H1 (cell line): Measurements from ENCODE around the gene VEZT. TPM values are rescaled to one million over a fixed set of nuclear protein-coding genes. Genes with fewer than 3 reads are reported as not detected.
A peak's percentile ranks its signal among the peaks of the same experiment; 100 is the strongest.

ENCODE experiments used
- CTCF ChIA-PET: fragments of 300-600 bp; sonication (Branson Sonifier 250); formaldehyde crosslinking; loops from one replicate; lab custom pipeline; 2021; ENCODE audit not compliant: partially characterized antibody; lab: Charles Lee
- POLR2A ChIA-PET: fragments of 300-600 bp; sonication (Branson Sonifier 250); formaldehyde crosslinking; loops from one replicate; lab custom pipeline; 2021; ENCODE audit warnings: inconsistent platforms; ENCODE audit not compliant: partially characterized antibody; lab: Charles Lee
- DNase-seq, 2 experiments: peaks; one replicate each; pipeline versions ENCODE4 v3.0.0 to v3.0.0-alpha.2; 2010 to 2022; ENCODE audit warnings: low spot score in 2 of 2, low read depth in 1 of 2, mixed read lengths in 1 of 2
- FAIRE-seq: peaks from 2 replicates; lab custom pipeline; 2011; peaks lifted over from hg19 to GRCh38; lab: Jason Lieb, UNC
- H2AFZ ChIP-seq: 2 replicates; pipeline ENCODE4 v1.8.1; 2012; ENCODE audit warnings: low read length, inconsistent platforms
- H2AK5ac ChIP-seq: 2 replicates; pipeline ENCODE4 v1.6.1; 2013; ENCODE audit warnings: low read depth, low read length
- H2BK120ac ChIP-seq: replicated peaks from 2 replicates; pipeline ENCODE3; 2013; ENCODE audit warnings: low read depth, low read length, inconsistent platforms
- H2BK12ac ChIP-seq: 2 replicates; pipeline ENCODE4 v1.6.1; 2013; ENCODE audit warnings: low read depth, low read length
- H2BK15ac ChIP-seq: 2 replicates; pipeline ENCODE4 v1.6.1; 2013; ENCODE audit warnings: low read length
- H2BK20ac ChIP-seq: 2 replicates; pipeline ENCODE4 v1.6.1; 2013; ENCODE audit warnings: low read length
- H2BK5ac ChIP-seq: 2 replicates; pipeline ENCODE4 v1.6.1; 2013; ENCODE audit warnings: low read depth, low read length
- H3K14ac ChIP-seq: 2 replicates; pipeline ENCODE4 v1.6.1; 2013; ENCODE audit warnings: inconsistent platforms; ENCODE audit not compliant: insufficient read length
- H3K18ac ChIP-seq: 2 replicates; pipeline ENCODE4 v1.6.1; 2013; ENCODE audit warnings: low read length; ENCODE audit errors: extremely low read depth
- H3K23ac ChIP-seq: 2 replicates; pipeline ENCODE4 v1.6.1; 2013; ENCODE audit warnings: inconsistent platforms; ENCODE audit not compliant: insufficient read length
- H3K23me2 ChIP-seq: 2 replicates; pipeline ENCODE4 v1.6.1; 2013; ENCODE audit warnings: low read depth, low read length
- H3K27ac ChIP-seq: 2 replicates; pipeline ENCODE4 v1.6.1; 2011; ENCODE audit warnings: low read depth, low read length, inconsistent platforms
- H3K27me3 ChIP-seq, 4 experiments: replicated peaks in 1 of 4; 1 replicate in 1 of 4; 2 replicates in 3 of 4; pipeline versions ENCODE4 v1.6.1 to v1.8.1; 2011 to 2013; ENCODE audit warnings: low read length in 3 of 4, mild to moderate bottlenecking in 3 of 4, inconsistent platforms in 2 of 4, mixed read lengths in 2 of 4, moderate library complexity in 1 of 4; ENCODE audit not compliant: control insufficient read depth in 3 of 4, insufficient read depth in 3 of 4; ENCODE audit errors: extremely low read depth in 1 of 4
- H3K36me3 ChIP-seq, 4 experiments: 2 replicates each; pipeline versions ENCODE4 v1.6.1 to v1.8.1; 2011 to 2013; ENCODE audit warnings: mild to moderate bottlenecking in 4 of 4, low read length in 3 of 4, moderate library complexity in 2 of 4, control low read depth in 1 of 4, inconsistent platforms in 1 of 4; ENCODE audit not compliant: insufficient read depth in 4 of 4, control insufficient read depth in 2 of 4
- H3K4ac ChIP-seq: replicated peaks from 2 replicates; pipeline ENCODE3; 2013; ENCODE audit warnings: low read length, low read depth, mixed read lengths, inconsistent platforms; ENCODE audit not compliant: insufficient read length
- H3K4me1 ChIP-seq, 4 experiments: replicated peaks in 1 of 4; 1 replicate in 1 of 4; 2 replicates in 3 of 4; pipeline versions ENCODE4 v1.6.1 to v1.8.1; 2011 to 2013; ENCODE audit warnings: low read length in 3 of 4, inconsistent platforms in 2 of 4, mixed read lengths in 1 of 4; ENCODE audit not compliant: insufficient read depth in 4 of 4, control insufficient read depth in 3 of 4
- H3K4me2 ChIP-seq, 2 experiments: 2 replicates each; pipeline versions ENCODE4 v1.6.1 to v1.8.1; 2011 to 2013; ENCODE audit warnings: low read depth in 2 of 2, low read length in 2 of 2, control low read depth in 1 of 2, inconsistent platforms in 1 of 2, mild to moderate bottlenecking in 1 of 2; ENCODE audit not compliant: insufficient read depth in 1 of 2
- H3K4me3 ChIP-seq, 4 experiments: fragments of 200-600, 300-600 bp in 1 of 4; sonication (generic), shearing (Covaris generic), sonication (Bioruptor Twin) in 1 of 4; 2 replicates each; pipeline versions ENCODE4 v1.5.1 to v1.8.1; 2011 to 2016; ENCODE audit warnings: low read length in 4 of 4, low read depth in 3 of 4, control low read depth in 2 of 4, inconsistent platforms in 2 of 4, mild to moderate bottlenecking in 2 of 4, mixed read lengths in 1 of 4, moderate library complexity in 1 of 4; ENCODE audit not compliant: insufficient read depth in 2 of 4; ENCODE audit errors: extremely low read depth in 1 of 4
- H3K56ac ChIP-seq: replicated peaks from 2 replicates; pipeline ENCODE3; 2013; ENCODE audit warnings: low read depth, mild to moderate bottlenecking, mixed read lengths, low read length, inconsistent platforms; ENCODE audit not compliant: insufficient read length
- H3K79me1 ChIP-seq: 2 replicates; pipeline ENCODE4 v1.6.1; 2013; ENCODE audit warnings: low read depth, low read length, control low read depth
- H3K79me2 ChIP-seq, 2 experiments: 2 replicates each; pipeline versions ENCODE4 v1.6.1 to v1.8.1; 2012 to 2013; ENCODE audit warnings: low read length in 2 of 2, mild to moderate bottlenecking in 2 of 2, inconsistent platforms in 1 of 2; ENCODE audit not compliant: insufficient read depth in 2 of 2, control insufficient read depth in 1 of 2
- H3K9ac ChIP-seq, 4 experiments: replicated peaks in 1 of 4; 1 replicate in 1 of 4; 2 replicates in 3 of 4; pipeline versions ENCODE4 v1.6.1 to v1.8.1; 2011 to 2013; ENCODE audit warnings: low read depth in 3 of 4, low read length in 3 of 4, control low read depth in 2 of 4, mild to moderate bottlenecking in 2 of 4, moderate library complexity in 2 of 4, inconsistent platforms in 1 of 4; ENCODE audit errors: extremely low read depth in 1 of 4
- H3K9me3 ChIP-seq, 2 experiments: 2 replicates each; pipeline versions ENCODE4 v1.6.1 to v1.8.1; 2012 to 2013; ENCODE audit warnings: mild to moderate bottlenecking in 2 of 2, moderate library complexity in 2 of 2, control low read depth in 1 of 2, inconsistent platforms in 1 of 2, low read depth in 1 of 2, low read length in 1 of 2, mixed read lengths in 1 of 2; ENCODE audit not compliant: insufficient read depth in 2 of 2
- H4K20me1 ChIP-seq, 2 experiments: replicated peaks in 1 of 2; 2 replicates each; pipeline versions ENCODE3 to v1.8.1; 2011 to 2013; ENCODE audit warnings: inconsistent platforms in 2 of 2, low read length in 2 of 2, mild to moderate bottlenecking in 1 of 2; ENCODE audit not compliant: insufficient read depth in 2 of 2, control insufficient read depth in 1 of 2
- H4K5ac ChIP-seq: 2 replicates; pipeline ENCODE4 v1.6.1; 2013; ENCODE audit warnings: low read length, low read depth, mixed read lengths, inconsistent platforms; ENCODE audit not compliant: insufficient read length
- H4K8ac ChIP-seq: 2 replicates; pipeline ENCODE4 v1.8.0; 2013; ENCODE audit warnings: mild to moderate bottlenecking, moderate library complexity, low read length, inconsistent platforms; ENCODE audit not compliant: insufficient read depth; ENCODE audit errors: extremely low read depth
- H4K91ac ChIP-seq: replicated peaks from 2 replicates; pipeline ENCODE3; 2013; ENCODE audit warnings: low read length, mixed read lengths, inconsistent platforms; ENCODE audit not compliant: insufficient read length
- ASH2L ChIP-seq: fragments of 200-600, 300-600 bp; sonication (generic); IDR thresholded peaks from one replicate; pipeline ENCODE4 v1.7.1; 2017; ENCODE audit warnings: low read length
- CHD2 ChIP-seq: IDR thresholded peaks from 2 replicates; pipeline ENCODE4 v1.6.1; 2012; ENCODE audit warnings: low read length, improper control_type of control experiment
- GABPA ChIP-seq: IDR thresholded peaks from 2 replicates; pipeline ENCODE4 v1.6.1; 2011; ENCODE audit warnings: mild to moderate bottlenecking, low read length, moderate library complexity, borderline replicate concordance; ENCODE audit not compliant: insufficient read depth
- KDM4A ChIP-seq: IDR thresholded peaks from one replicate; pipeline ENCODE4 v1.7.1; 2012; ENCODE audit warnings: low read depth, mild to moderate bottlenecking, moderate library complexity, low read length, inconsistent platforms; ENCODE audit not compliant: severe bottlenecking
- MAFK ChIP-seq: IDR thresholded peaks from 2 replicates; pipeline ENCODE4 v1.6.1; 2012; ENCODE audit warnings: low read depth, mild to moderate bottlenecking, improper control_type of control experiment, low read length
- RAD21 ChIP-seq, 2 experiments: IDR thresholded peaks in 1 of 2; conservative IDR thresholded peaks in 1 of 2; 2 replicates each; pipeline ENCODE4 v1.6.1; 2011; ENCODE audit warnings: low read depth in 2 of 2, low read length in 2 of 2, improper control_type of control experiment in 1 of 2, inconsistent platforms in 1 of 2, mild to moderate bottlenecking in 1 of 2, moderate library complexity in 1 of 2
- RBBP5 ChIP-seq: IDR thresholded peaks from 2 replicates; pipeline ENCODE4 v1.7.1; 2012; ENCODE audit warnings: low read depth, mild to moderate bottlenecking, inconsistent platforms, low read length, moderate library complexity, borderline replicate concordance
- WGBS, 2 experiments: shearing (Covaris generic) in 1 of 2; methylation state at CpG; one replicate each; pipeline versions ENCODE4 v1.1.6 to v1.1.7; 2013 to 2015; ENCODE audit warnings: low lambda C conversion rate in 2 of 2, mixed read lengths in 2 of 2, inconsistent platforms in 1 of 2, low coverage in 1 of 2, missing lambda C conversion rate in 1 of 2; ENCODE audit not compliant: insufficient replicate concordance in 2 of 2, insufficient coverage in 1 of 2, insufficient read length in 1 of 2; ENCODE audit errors: extremely low coverage in 1 of 2, missing lambda C conversion rate in 1 of 2; 5-methylcytosine and 5-hydroxymethylcytosine counted together
- polyA plus RNA-seq, 7 experiments: library from polyadenylated mRNA; depleted of rRNA in 3 of 7; stranded (reverse) in 5 of 7; unstranded in 2 of 7; fragments of >200 nt in 5 of 7; fragments of 200-250 nt in 2 of 7; gene quantifications; 1 replicate in 5 of 7; 2 replicates in 1 of 7; 4 replicates in 1 of 7; pipeline versions ENCODE4 v1.2.1 to v1.2.3, GENCODE V29; 2011 to 2013; ENCODE audit warnings: missing spikeins in 2 of 7, mixed read lengths in 2 of 7
- total RNA-seq: library from RNA; stranded (reverse); fragmentation: NEBNext Ultra II Directional; extraction: Animal tissue kit (Norgen Biotek cat#: 25700); gene quantifications from 2 replicates; pipeline ENCODE4 v1.2.1, GENCODE V29; 2021
- TF ChIP-seq, protein P1 (sequence below): IDR thresholded peaks from 2 replicates; pipeline ENCODE4 v1.6.1; 2011; ENCODE audit warnings: low read length, improper control_type of control experiment

The VEZT gene
- total and polyA plus RNA-seq, 2 of the 8 experiments (the other 6 are each of a cell fraction or from before 2014, with no cell fraction given): 44.0 to 56.1 TPM

DNA sequence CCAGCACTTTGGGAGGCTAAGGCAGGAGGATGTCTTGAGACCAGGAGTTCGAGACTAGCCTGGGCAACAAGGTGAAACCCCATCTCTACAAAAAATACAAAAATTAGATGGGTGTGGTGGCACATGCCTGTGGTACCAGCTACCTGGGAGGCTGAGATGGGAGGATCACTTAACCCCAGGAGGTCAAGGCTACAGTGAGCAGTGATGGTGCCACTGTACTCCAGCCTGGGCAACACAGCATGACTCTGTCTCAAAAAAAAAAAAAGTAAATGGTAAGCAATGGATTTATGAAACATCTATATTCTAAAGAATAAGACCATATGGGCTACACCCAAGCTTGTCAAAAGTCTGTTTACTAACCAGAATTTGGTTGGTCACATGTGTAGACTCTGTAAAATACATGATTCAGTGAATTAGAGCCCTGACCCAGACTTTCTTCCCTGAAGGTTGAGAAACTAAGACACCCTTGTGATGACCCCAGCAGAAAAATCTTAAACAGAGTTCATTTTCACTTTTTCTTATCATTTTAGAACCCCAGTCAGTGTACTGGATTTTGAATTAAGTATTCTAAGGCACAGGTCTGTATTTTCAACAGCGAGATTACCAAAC, 12.5 kb upstream of the VEZT start:
- Histone ChIP-seq H3K9me3 (no peaks in the 10 kb centered on the region), H2AK5ac (peak overlapping the region; percentile 83; the same call in 1 of the 2 replicates), H3K27me3 (no peaks in the 10 kb centered on the region), H3K23ac (no peak overlapping the region), H4K91ac (peak overlapping the region; percentile 56), H3K9ac (peak overlapping the region in 1 of 4 experiments; percentile 38; a peak in 2 of 7 replicates), H4K5ac (no peak overlapping the region), H3K23me2 (no peaks in the 10 kb centered on the region), H2BK120ac (peak overlapping the region; percentile 90), H4K8ac (no peak overlapping the region), H3K79me2 (peaks cover 0 to 80% of the 10 kb centered on the region in 2 experiments; a peak in 3 of 4 replicates), H2BK5ac (peak overlapping the region; percentile 96; the same call in 1 of the 2 replicates), H3K36me3 (peaks cover 0 to 3% (median 0%) of the 10 kb centered on the region in 4 experiments; a peak in 3 of 8 replicates), H3K79me1 (no peaks in the 10 kb centered on the region; the same call in 1 of the 2 replicates), H3K27ac (peak overlapping the region; percentile 71; the same call in 1 of the 2 replicates), H3K18ac (peak overlapping the region; percentile 54), H3K4me1 (peaks cover 2 to 44% (median 30%) of the 10 kb centered on the region in 4 experiments), H3K56ac (no peak overlapping the region), H3K4ac (no peak overlapping the region), H2BK15ac (no peak overlapping the region), H2BK20ac (peak overlapping the region; percentile 91; the same call in 1 of the 2 replicates), H3K14ac (no peak overlapping the region), H3K4me2 (peak overlapping the region; percentile 4 to 69; a peak in 2 of 4 replicates), H3K4me3 (peak overlapping the region in 1 of 4 experiments; percentile 20; a peak in 1 of 8 replicates), H2AFZ (no peak overlapping the region), H4K20me1 (no peaks in the 10 kb centered on the region), H2BK12ac (peak overlapping the region; percentile 96)
- 83% methylated on average over 2 of the region's 2 CpGs; no CpG with 5 or more reads in 1 of the 2 experiments for WGBS, 2 experiments
- POLR2A ChIA-PET: interaction anchor here (0.6 to 7.7 kb wide), 2 partner anchors 14 to 24 kb away, joined by 3 to 89 read pairs; partner anchors contain the start of genes FGD6 and VEZT
- DNase-seq (no peak), FAIRE-seq (no peak)
- TF ChIP-seq KDM4A (no peak), MAFK (no peak), CHD2 (no peak), GABPA (no peak), RBBP5 (no peak), ASH2L (peak; percentile 1), RAD21 (IDR thresholded peaks at IDR 0.05 in 1 of 2, conservative IDR thresholded peaks at IDR 0.05 in 1 of 2; ENCODE audit: low read depth in 2 of 2, low read length in 2 of 2) (no peak)
- TF ChIP-seq, protein P1, sequence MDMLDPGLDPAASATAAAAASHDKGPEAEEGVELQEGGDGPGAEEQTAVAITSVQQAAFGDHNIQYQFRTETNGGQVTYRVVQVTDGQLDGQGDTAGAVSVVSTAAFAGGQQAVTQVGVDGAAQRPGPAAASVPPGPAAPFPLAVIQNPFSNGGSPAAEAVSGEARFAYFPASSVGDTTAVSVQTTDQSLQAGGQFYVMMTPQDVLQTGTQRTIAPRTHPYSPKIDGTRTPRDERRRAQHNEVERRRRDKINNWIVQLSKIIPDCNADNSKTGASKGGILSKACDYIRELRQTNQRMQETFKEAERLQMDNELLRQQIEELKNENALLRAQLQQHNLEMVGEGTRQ: no peak
- CTCF ChIA-PET: interaction anchor here (1.0 to 1.8 kb wide), 3 partner anchors 9 to 88 kb away, joined by 4 to 6 read pairs (median 4); partner anchors contain the start of genes FGD6 and VEZT
